ENCODE measurements around the gene C4B. TPM values are rescaled to one million over a fixed set of nuclear protein-coding genes. Genes with fewer than 3 reads are reported as not detected.
"Not testable (repeated sequence)": the region's sequence is repeated elsewhere in the genome, so short reads cannot be mapped to it uniquely, and the experiment has no call there.

C4B gene
- total RNA-seq, 1 experiment from 2014 or later = 7.7 TPM

GRCh38 chr6:31971993-31972708, 42.4 kb upstream of the C4B start, which contains the start of gene DXO:
DXO (minus strand) TSS chr6:31972138; CDS start chr6:31971675, 463 bp downstream.
- no peaks in the 10 kb centered on the region for H3K27me3 Mint-ChIP-seq (ENCODE audit: insufficient read depth, unreplicated experiment)
- peaks cover 72% of the 10 kb centered on the region for H3K36me3 Mint-ChIP-seq (ENCODE audit: insufficient read depth, unreplicated experiment)
- intact Hi-C loops (cut with micrococcal nuclease) = loop anchor here (1.0 to 10.0 kb wide), 2 partner anchors 13 to 183 kb away; partner anchors contain the start of genes PPT2, PRRT1 and SKIC2
- POLR2A ChIA-PET = interaction anchor here (0.5 to 6.9 kb wide), 42 partner anchors 9 to 1327 kb away, joined by 3 to 109 read pairs (median 5); partner anchors contain the start of genes AGPAT1, ATF6B, BAG6 and C6orf47
- CTCF ChIA-PET = interaction anchor here (0.6 kb wide), 3 partner anchors 19 to 780 kb away, joined by 3 to 5 read pairs (median 3); no protein-coding TSS in a partner anchor
- DNase-seq (ENCODE audit: unreplicated experiment) = peak; percentile 98
- H3K4me3 Mint-ChIP-seq (ENCODE audit: unreplicated experiment) = peak within 1 kb of the TSS; percentile 80
- BruUV-seq (replicated peaks) = no TSS peak
- peaks cover 21% of the 10 kb centered on the region for H3K4me1 Mint-ChIP-seq (ENCODE audit: insufficient read depth, unreplicated experiment)
- no peaks in the 10 kb centered on the region for H3K9me3 Mint-ChIP-seq (ENCODE audit: unreplicated experiment)
- H3K27ac Mint-ChIP-seq (ENCODE audit: low read depth, unreplicated experiment) = peak within 1 kb of the TSS; percentile 100
- TF ChIP-seq, protein P1, sequence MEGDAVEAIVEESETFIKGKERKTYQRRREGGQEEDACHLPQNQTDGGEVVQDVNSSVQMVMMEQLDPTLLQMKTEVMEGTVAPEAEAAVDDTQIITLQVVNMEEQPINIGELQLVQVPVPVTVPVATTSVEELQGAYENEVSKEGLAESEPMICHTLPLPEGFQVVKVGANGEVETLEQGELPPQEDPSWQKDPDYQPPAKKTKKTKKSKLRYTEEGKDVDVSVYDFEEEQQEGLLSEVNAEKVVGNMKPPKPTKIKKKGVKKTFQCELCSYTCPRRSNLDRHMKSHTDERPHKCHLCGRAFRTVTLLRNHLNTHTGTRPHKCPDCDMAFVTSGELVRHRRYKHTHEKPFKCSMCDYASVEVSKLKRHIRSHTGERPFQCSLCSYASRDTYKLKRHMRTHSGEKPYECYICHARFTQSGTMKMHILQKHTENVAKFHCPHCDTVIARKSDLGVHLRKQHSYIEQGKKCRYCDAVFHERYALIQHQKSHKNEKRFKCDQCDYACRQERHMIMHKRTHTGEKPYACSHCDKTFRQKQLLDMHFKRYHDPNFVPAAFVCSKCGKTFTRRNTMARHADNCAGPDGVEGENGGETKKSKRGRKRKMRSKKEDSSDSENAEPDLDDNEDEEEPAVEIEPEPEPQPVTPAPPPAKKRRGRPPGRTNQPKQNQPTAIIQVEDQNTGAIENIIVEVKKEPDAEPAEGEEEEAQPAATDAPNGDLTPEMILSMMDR (IDR thresholded peaks at IDR 0.05; ENCODE audit: unreplicated experiment) = no peak

- POLR2A ChIA-PET = interaction anchor here (0.6 to 6.9 kb wide), 25 partner anchors 9 to 1327 kb away, joined by 3 to 109 read pairs (median 5); partner anchors contain the start of genes AGPAT1, CFB, EHMT2 and GPANK1
Measured at GRCh38 chr6:31972709-31973350, 41.8 kb upstream of the C4B start.

DNA sequence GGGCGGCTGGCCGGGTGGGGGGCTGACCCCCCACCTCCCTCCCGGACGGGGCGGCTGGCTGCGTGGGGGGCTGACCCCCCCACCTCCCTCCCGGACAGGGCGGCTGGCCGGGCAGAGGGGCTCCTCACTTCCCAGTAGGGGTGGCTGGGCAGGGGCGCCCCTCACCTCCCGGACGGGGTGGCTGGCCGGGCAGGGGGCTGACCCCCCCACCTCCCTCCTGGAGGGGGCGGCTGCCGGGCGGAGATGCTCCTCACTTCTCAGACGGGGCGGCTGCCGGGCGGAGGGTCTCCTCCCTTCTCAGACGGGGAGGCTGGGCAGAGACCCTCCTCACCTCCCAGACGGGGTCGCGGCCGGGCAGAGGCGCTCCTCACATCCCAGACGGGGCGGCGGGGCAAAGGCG, 38.5 kb upstream of the C4B start:
- ChIA-PET CTCF (interaction anchor here (0.7 kb wide), 1 partner anchor 892 kb away, joined by 3 read pairs; no protein-coding TSS in a partner anchor), POLR2A (interaction anchor here (0.6 kb wide), 1 partner anchor 140 kb away, joined by 3 read pairs; no protein-coding TSS in a partner anchor)
- H3K36me3 Mint-ChIP-seq (ENCODE audit: insufficient read depth, unreplicated experiment) = peaks cover 36% of the 10 kb centered on the region
- not testable (repeated sequence) for H3K9me3 Mint-ChIP-seq (ENCODE audit: unreplicated experiment); DNase-seq (ENCODE audit: unreplicated experiment); H3K27me3 Mint-ChIP-seq (ENCODE audit: insufficient read depth, unreplicated experiment); H3K4me1 Mint-ChIP-seq (ENCODE audit: insufficient read depth, unreplicated experiment); H3K27ac Mint-ChIP-seq (ENCODE audit: low read depth, unreplicated experiment); H3K4me3 Mint-ChIP-seq (ENCODE audit: unreplicated experiment); BruUV-seq (replicated peaks)
- intact Hi-C loops (cut with micrococcal nuclease) = loop anchor here (10.0 kb wide), 1 partner anchor 179 kb away; the partner anchor contains the start of genes PPT2 and PRRT1

More at GRCh38 chr6:31972709-31973350, 41.8 kb upstream of the C4B start:
- Mint-ChIP-seq H3K36me3 (ENCODE audit: insufficient read depth, unreplicated experiment) (peaks cover 69% of the 10 kb centered on the region), H3K4me3 (ENCODE audit: unreplicated experiment) (peak overlapping the region; percentile 80), H3K27ac (ENCODE audit: low read depth, unreplicated experiment) (peak overlapping the region; percentile 100), H3K9me3 (ENCODE audit: unreplicated experiment) (no peaks in the 10 kb centered on the region), H3K4me1 (ENCODE audit: insufficient read depth, unreplicated experiment) (peaks cover 21% of the 10 kb centered on the region), H3K27me3 (ENCODE audit: insufficient read depth, unreplicated experiment) (no peaks in the 10 kb centered on the region)
- CTCF ChIA-PET = no interaction called here
- DNase-seq (ENCODE audit: unreplicated experiment) = no peak
- BruUV-seq (replicated peaks) = TSS peak; percentile 75
- intact Hi-C loops (cut with micrococcal nuclease) = loop anchor here (10.0 kb wide), 1 partner anchor 182 kb away; the partner anchor contains the start of genes PPT2 and PRRT1
- TF ChIP-seq, protein P1 (IDR thresholded peaks at IDR 0.05; ENCODE audit: unreplicated experiment) = no peak

- Mint-ChIP-seq H3K27ac (ENCODE audit: low read depth, unreplicated experiment) (no peak overlapping the region), H3K36me3 (ENCODE audit: insufficient read depth, unreplicated experiment) (peaks cover 23% of the 10 kb centered on the region), H3K9me3 (ENCODE audit: unreplicated experiment) (no peaks in the 10 kb centered on the region), H3K4me1 (ENCODE audit: insufficient read depth, unreplicated experiment) (peaks cover 6% of the 10 kb centered on the region), H3K4me3 (ENCODE audit: unreplicated experiment) (no peak overlapping the region), H3K27me3 (ENCODE audit: insufficient read depth, unreplicated experiment) (no peaks in the 10 kb centered on the region)
- TF ChIP-seq, protein P1 (IDR thresholded peaks at IDR 0.05; ENCODE audit: unreplicated experiment) = no peak
- no TSS peak for BruUV-seq (replicated peaks)
- intact Hi-C loops (cut with micrococcal nuclease) = loop anchor here (10.0 kb wide), 1 partner anchor 177 kb away; the partner anchor contains the start of genes PPT2 and PRRT1
- no peak for DNase-seq (ENCODE audit: unreplicated experiment)
- POLR2A ChIA-PET = no interaction called here
- CTCF ChIA-PET = no interaction called here
Measured at GRCh38 chr6:31977816-31978431, 36.7 kb upstream of the C4B start.
